ENCODE measurements around the gene ADORA2A. TPM values are rescaled to one million over a fixed set of nuclear protein-coding genes. Genes with fewer than 3 reads are reported as not detected.

Gene ADORA2A
- total and polyA plus RNA-seq, 10 of the 15 experiments (the other 5 are each of a cell fraction or from before 2014, with no cell fraction given), result 0.69 to 31.2 (median 18.3) TPM

DNA sequence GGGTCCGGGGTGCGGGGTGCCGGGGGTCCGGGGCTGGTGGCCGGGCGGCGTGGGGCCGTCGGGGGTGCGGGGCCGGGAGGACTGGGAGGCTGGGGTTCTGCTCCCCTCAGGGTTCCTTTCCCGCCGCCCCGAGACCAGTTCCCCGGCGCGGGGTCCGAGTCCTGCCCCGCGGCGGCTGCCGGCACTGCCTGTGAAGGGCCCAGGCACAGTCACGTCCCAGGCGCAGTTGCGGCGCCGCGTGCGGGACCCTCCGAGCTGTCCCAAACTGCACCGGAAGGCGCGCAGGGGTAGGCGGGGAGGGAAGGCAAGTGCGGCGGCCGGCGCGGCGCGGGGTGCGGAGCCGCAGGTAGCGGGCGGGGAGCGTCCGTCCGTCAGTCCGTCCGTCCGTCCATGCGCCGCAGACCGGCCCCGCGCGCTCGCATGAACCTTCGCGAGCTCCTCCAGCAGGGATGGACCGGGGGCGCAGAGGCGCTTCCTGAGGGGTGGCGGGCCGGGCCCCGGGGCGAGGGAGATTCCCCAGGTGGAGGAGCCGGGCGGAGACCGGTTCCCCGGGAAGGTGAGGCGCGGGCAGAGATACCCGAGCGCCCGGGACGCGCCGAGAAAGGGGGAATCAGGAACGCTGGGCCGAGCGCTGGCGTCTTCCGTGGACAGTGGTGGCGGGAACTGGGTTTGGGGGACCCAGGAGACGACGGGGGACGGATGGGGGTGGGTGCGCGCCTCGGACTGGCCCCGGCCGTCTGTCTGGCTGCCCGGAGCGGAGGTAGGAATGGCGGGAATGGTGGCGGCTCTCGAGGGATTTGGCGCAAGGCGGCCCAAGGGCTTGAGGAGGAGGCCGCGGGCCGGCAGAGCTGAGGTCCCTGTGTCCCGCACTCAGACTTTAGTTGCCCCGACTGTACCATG, 3.1 kb upstream of the ADORA2A start (continued):
- TF ChIP-seq, protein P1, sequence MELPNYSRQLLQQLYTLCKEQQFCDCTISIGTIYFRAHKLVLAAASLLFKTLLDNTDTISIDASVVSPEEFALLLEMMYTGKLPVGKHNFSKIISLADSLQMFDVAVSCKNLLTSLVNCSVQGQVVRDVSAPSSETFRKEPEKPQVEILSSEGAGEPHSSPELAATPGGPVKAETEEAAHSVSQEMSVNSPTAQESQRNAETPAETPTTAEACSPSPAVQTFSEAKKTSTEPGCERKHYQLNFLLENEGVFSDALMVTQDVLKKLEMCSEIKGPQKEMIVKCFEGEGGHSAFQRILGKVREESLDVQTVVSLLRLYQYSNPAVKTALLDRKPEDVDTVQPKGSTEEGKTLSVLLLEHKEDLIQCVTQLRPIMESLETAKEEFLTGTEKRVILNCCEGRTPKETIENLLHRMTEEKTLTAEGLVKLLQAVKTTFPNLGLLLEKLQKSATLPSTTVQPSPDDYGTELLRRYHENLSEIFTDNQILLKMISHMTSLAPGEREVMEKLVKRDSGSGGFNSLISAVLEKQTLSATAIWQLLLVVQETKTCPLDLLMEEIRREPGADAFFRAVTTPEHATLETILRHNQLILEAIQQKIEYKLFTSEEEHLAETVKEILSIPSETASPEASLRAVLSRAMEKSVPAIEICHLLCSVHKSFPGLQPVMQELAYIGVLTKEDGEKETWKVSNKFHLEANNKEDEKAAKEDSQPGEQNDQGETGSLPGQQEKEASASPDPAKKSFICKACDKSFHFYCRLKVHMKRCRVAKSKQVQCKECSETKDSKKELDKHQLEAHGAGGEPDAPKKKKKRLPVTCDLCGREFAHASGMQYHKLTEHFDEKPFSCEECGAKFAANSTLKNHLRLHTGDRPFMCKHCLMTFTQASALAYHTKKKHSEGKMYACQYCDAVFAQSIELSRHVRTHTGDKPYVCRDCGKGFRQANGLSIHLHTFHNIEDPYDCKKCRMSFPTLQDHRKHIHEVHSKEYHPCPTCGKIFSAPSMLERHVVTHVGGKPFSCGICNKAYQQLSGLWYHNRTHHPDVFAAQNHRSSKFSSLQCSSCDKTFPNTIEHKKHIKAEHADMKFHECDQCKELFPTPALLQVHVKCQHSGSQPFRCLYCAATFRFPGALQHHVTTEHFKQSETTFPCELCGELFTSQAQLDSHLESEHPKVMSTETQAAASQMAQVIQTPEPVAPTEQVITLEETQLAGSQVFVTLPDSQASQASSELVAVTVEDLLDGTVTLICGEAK (IDR thresholded peaks at IDR 0.05; ENCODE audit: borderline replicate concordance), result peak; percentile 30; the same call in 1 of the 2 replicates
- TF ChIP-seq ZNF274 (IDR thresholded peaks at IDR 0.05; ENCODE audit: insufficient read depth, insufficient read length) (no peak), BHLHE40 (IDR thresholded peaks at IDR 0.05; ENCODE audit: borderline replicate concordance in 1 of 2, low read depth in 2 of 2, low read length in 1 of 2) (peak in 1 of 2 experiments; percentile 13; a peak in 1 of 4 replicates), RELA (IDR thresholded peaks at IDR 0.05; ENCODE audit: borderline replicate concordance, partially characterized antibody) (no peak), EP300 (IDR thresholded peaks at IDR 0.05; ENCODE audit: borderline replicate concordance in 1 of 2, control insufficient read depth in 1 of 2, low read depth in 2 of 2, low read length in 2 of 2) (no peak), STAT3 (IDR thresholded peaks at IDR 0.05; ENCODE audit: low read depth, low read length) (no peak), CREM (IDR thresholded peaks at IDR 0.05; ENCODE audit: low read depth) (no peak), RCOR1 (conservative IDR thresholded peaks at IDR 0.05; ENCODE audit: low read depth, low read length) (no peak), JUNB (IDR thresholded peaks at IDR 0.05) (no peak), EZH2 (IDR thresholded peaks at IDR 0.05; ENCODE audit: borderline replicate concordance, control insufficient read depth, low read depth, low read length) (no peak), NR2C2 (IDR thresholded peaks at IDR 0.05; ENCODE audit: borderline replicate concordance, control insufficient read depth, insufficient read length, low read depth) (no peak), IKZF1 (conservative IDR thresholded peaks at IDR 0.05) (peak; percentile 64), EED (IDR thresholded peaks at IDR 0.05; ENCODE audit: low read depth) (no peak), SMAD1 (IDR thresholded peaks at IDR 0.05; ENCODE audit: low read depth, partially characterized antibody) (no peak)
- TF ChIP-seq, protein P2, sequence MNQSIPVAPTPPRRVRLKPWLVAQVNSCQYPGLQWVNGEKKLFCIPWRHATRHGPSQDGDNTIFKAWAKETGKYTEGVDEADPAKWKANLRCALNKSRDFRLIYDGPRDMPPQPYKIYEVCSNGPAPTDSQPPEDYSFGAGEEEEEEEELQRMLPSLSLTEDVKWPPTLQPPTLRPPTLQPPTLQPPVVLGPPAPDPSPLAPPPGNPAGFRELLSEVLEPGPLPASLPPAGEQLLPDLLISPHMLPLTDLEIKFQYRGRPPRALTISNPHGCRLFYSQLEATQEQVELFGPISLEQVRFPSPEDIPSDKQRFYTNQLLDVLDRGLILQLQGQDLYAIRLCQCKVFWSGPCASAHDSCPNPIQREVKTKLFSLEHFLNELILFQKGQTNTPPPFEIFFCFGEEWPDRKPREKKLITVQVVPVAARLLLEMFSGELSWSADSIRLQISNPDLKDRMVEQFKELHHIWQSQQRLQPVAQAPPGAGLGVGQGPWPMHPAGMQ (IDR thresholded peaks at IDR 0.05; ENCODE audit: borderline replicate concordance), result no peak
- TF ChIP-seq, protein P3, sequence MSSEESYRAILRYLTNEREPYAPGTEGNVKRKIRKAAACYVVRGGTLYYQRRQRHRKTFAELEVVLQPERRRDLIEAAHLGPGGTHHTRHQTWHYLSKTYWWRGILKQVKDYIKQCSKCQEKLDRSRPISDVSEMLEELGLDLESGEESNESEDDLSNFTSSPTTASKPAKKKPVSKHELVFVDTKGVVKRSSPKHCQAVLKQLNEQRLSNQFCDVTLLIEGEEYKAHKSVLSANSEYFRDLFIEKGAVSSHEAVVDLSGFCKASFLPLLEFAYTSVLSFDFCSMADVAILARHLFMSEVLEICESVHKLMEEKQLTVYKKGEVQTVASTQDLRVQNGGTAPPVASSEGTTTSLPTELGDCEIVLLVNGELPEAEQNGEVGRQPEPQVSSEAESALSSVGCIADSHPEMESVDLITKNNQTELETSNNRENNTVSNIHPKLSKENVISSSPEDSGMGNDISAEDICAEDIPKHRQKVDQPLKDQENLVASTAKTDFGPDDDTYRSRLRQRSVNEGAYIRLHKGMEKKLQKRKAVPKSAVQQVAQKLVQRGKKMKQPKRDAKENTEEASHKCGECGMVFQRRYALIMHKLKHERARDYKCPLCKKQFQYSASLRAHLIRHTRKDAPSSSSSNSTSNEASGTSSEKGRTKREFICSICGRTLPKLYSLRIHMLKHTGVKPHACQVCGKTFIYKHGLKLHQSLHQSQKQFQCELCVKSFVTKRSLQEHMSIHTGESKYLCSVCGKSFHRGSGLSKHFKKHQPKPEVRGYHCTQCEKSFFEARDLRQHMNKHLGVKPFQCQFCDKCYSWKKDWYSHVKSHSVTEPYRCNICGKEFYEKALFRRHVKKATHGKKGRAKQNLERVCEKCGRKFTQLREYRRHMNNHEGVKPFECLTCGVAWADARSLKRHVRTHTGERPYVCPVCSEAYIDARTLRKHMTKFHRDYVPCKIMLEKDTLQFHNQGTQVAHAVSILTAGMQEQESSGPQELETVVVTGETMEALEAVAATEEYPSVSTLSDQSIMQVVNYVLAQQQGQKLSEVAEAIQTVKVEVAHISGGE (CRISPR knock-in tag; IDR thresholded peaks at IDR 0.05), result no peak
